Measurements from ENCODE around the gene CSF1R. TPM values are rescaled to one million over a fixed set of nuclear protein-coding genes. Genes with fewer than 3 reads are reported as not detected.
A peak's percentile ranks its signal among the peaks of the same experiment; 100 is the strongest.

The CSF1R gene
- total RNA-seq, 1 experiment from 2014 or later = not detected

GRCh38 chr5:150080696-150081435, 5.5 kb downstream of the CSF1R start:
- H3K27me3 ChIP-seq (ENCODE audit: low read length) = no peaks in the 10 kb centered on the region

GRCh38 chr5:150079909-150080461, 6.4 kb downstream of the CSF1R start:
- Histone ChIP-seq H2AFZ (ENCODE audit: low read length) (no peak overlapping the region), H3K79me2 (ENCODE audit: low read length) (no peaks in the 10 kb centered on the region), H3K4me1 (ENCODE audit: low read length) (no peaks in the 10 kb centered on the region), H3K9ac (ENCODE audit: low read length) (no peak overlapping the region), H3K4me3 (ENCODE audit: low read length) (no peak overlapping the region), H3K36me3 (ENCODE audit: insufficient read depth, low read length) (no peaks in the 10 kb centered on the region), H4K20me1 (ENCODE audit: insufficient read depth, low read depth, low read length) (no peaks in the 10 kb centered on the region), H3K27me3 (ENCODE audit: low read length) (no peaks in the 10 kb centered on the region), H3K4me2 (ENCODE audit: low read depth, low read length, poor library complexity, severe bottlenecking) (no peak overlapping the region), H3K9me2 (replicated peaks; ENCODE audit: insufficient read depth, low read length) (no peaks in the 10 kb centered on the region), H3K27ac (ENCODE audit: low read length) (no peak overlapping the region), H3K9me3 (ENCODE audit: low read length) (no peaks in the 10 kb centered on the region)
- DNase-seq = no peak

More at GRCh38 chr5:150080696-150081435, 5.5 kb downstream of the CSF1R start:
- Histone ChIP-seq H3K9me3 (ENCODE audit: low read length) (no peaks in the 10 kb centered on the region), H2AFZ (ENCODE audit: low read length) (no peak overlapping the region), H3K79me2 (ENCODE audit: low read length) (no peaks in the 10 kb centered on the region), H3K9me2 (replicated peaks; ENCODE audit: insufficient read depth, low read length) (no peaks in the 10 kb centered on the region), H3K36me3 (ENCODE audit: insufficient read depth, low read length) (no peaks in the 10 kb centered on the region), H3K27ac (ENCODE audit: low read length) (no peak overlapping the region), H3K4me3 (ENCODE audit: low read length) (no peak overlapping the region), H3K4me2 (ENCODE audit: low read depth, low read length, poor library complexity, severe bottlenecking) (no peak overlapping the region), H3K4me1 (ENCODE audit: low read length) (no peaks in the 10 kb centered on the region), H4K20me1 (ENCODE audit: insufficient read depth, low read depth, low read length) (no peaks in the 10 kb centered on the region), H3K9ac (ENCODE audit: low read length) (no peak overlapping the region)
- no peak for DNase-seq

GRCh38 chr5:150078802-150079689, 7.3 kb downstream of the CSF1R start:
- no peaks in the 10 kb centered on the region for H3K79me2 ChIP-seq (ENCODE audit: low read length)

GRCh38 chr5:150077996-150078801, 8.2 kb downstream of the CSF1R start:
- no peak overlapping the region for H3K9ac ChIP-seq (ENCODE audit: low read length)
- no peaks in the 10 kb centered on the region for H4K20me1 ChIP-seq (ENCODE audit: insufficient read depth, low read depth, low read length)
- H3K27me3 ChIP-seq (ENCODE audit: low read length) = no peaks in the 10 kb centered on the region
- no peak overlapping the region for H3K4me2 ChIP-seq (ENCODE audit: low read depth, low read length, poor library complexity, severe bottlenecking)
- no peaks in the 10 kb centered on the region for H3K36me3 ChIP-seq (ENCODE audit: insufficient read depth, low read length)
- no peak overlapping the region for H2AFZ ChIP-seq (ENCODE audit: low read length)
- H3K4me1 ChIP-seq (ENCODE audit: low read length) = no peaks in the 10 kb centered on the region
- H3K27ac ChIP-seq (ENCODE audit: low read length) = no peak overlapping the region
- H3K79me2 ChIP-seq (ENCODE audit: low read length) = no peaks in the 10 kb centered on the region
- DNase-seq = no peak
- no peaks in the 10 kb centered on the region for H3K9me3 ChIP-seq (ENCODE audit: low read length)
- no peak overlapping the region for H3K4me3 ChIP-seq (ENCODE audit: low read length)
- H3K9me2 ChIP-seq (replicated peaks; ENCODE audit: insufficient read depth, low read length) = no peaks in the 10 kb centered on the region

More at GRCh38 chr5:150078802-150079689, 7.3 kb downstream of the CSF1R start:
- Histone ChIP-seq H4K20me1 (ENCODE audit: insufficient read depth, low read depth, low read length) (no peaks in the 10 kb centered on the region), H3K36me3 (ENCODE audit: insufficient read depth, low read length) (no peaks in the 10 kb centered on the region), H3K27me3 (ENCODE audit: low read length) (no peaks in the 10 kb centered on the region), H3K4me2 (ENCODE audit: low read depth, low read length, poor library complexity, severe bottlenecking) (no peak overlapping the region), H3K4me1 (ENCODE audit: low read length) (no peaks in the 10 kb centered on the region), H2AFZ (ENCODE audit: low read length) (no peak overlapping the region), H3K27ac (ENCODE audit: low read length) (no peak overlapping the region), H3K9me3 (ENCODE audit: low read length) (no peaks in the 10 kb centered on the region), H3K9ac (ENCODE audit: low read length) (no peak overlapping the region), H3K4me3 (ENCODE audit: low read length) (no peak overlapping the region), H3K9me2 (replicated peaks; ENCODE audit: insufficient read depth, low read length) (no peaks in the 10 kb centered on the region)
- no peak for DNase-seq

GRCh38 chr5:150077060-150077459, 9.3 kb downstream of the CSF1R start:
- Histone ChIP-seq H3K79me2 (ENCODE audit: low read length) (no peaks in the 10 kb centered on the region), H3K36me3 (ENCODE audit: insufficient read depth, low read length) (no peaks in the 10 kb centered on the region), H2AFZ (ENCODE audit: low read length) (no peak overlapping the region), H3K27ac (ENCODE audit: low read length) (no peak overlapping the region), H3K4me1 (ENCODE audit: low read length) (no peaks in the 10 kb centered on the region), H3K9me3 (ENCODE audit: low read length) (no peaks in the 10 kb centered on the region), H3K4me2 (ENCODE audit: low read depth, low read length, poor library complexity, severe bottlenecking) (no peak overlapping the region), H3K9ac (ENCODE audit: low read length) (no peak overlapping the region), H3K27me3 (ENCODE audit: low read length) (no peaks in the 10 kb centered on the region), H3K4me3 (ENCODE audit: low read length) (no peak overlapping the region), H4K20me1 (ENCODE audit: insufficient read depth, low read depth, low read length) (no peaks in the 10 kb centered on the region), H3K9me2 (replicated peaks; ENCODE audit: insufficient read depth, low read length) (no peaks in the 10 kb centered on the region)
- DNase-seq = no peak

- no peaks in the 10 kb centered on the region for H3K9me2 ChIP-seq (replicated peaks; ENCODE audit: insufficient read depth, low read length)
- no peaks in the 10 kb centered on the region for H4K20me1 ChIP-seq (ENCODE audit: insufficient read depth, low read depth, low read length)
- no peak overlapping the region for H3K4me3 ChIP-seq (ENCODE audit: low read length)
- no peaks in the 10 kb centered on the region for H3K9me3 ChIP-seq (ENCODE audit: low read length)
- H3K36me3 ChIP-seq (ENCODE audit: insufficient read depth, low read length) = no peaks in the 10 kb centered on the region
- no peak overlapping the region for H3K27ac ChIP-seq (ENCODE audit: low read length)
- H3K9ac ChIP-seq (ENCODE audit: low read length) = no peak overlapping the region
- H3K79me2 ChIP-seq (ENCODE audit: low read length) = no peaks in the 10 kb centered on the region
- H3K27me3 ChIP-seq (ENCODE audit: low read length) = no peaks in the 10 kb centered on the region
- H3K4me2 ChIP-seq (ENCODE audit: low read depth, low read length, poor library complexity, severe bottlenecking) = no peak overlapping the region
- no peak overlapping the region for H2AFZ ChIP-seq (ENCODE audit: low read length)
- H3K4me1 ChIP-seq (ENCODE audit: low read length) = no peaks in the 10 kb centered on the region
- peak; percentile 55 for DNase-seq
Observed at GRCh38 chr5:150075806-150076205, 10.5 kb downstream of the CSF1R start.

- Histone ChIP-seq H3K4me3 (ENCODE audit: low read length) (no peak overlapping the region), H3K4me1 (ENCODE audit: low read length) (no peaks in the 10 kb centered on the region), H2AFZ (ENCODE audit: low read length) (no peak overlapping the region), H3K9me3 (ENCODE audit: low read length) (no peaks in the 10 kb centered on the region), H3K4me2 (ENCODE audit: low read depth, low read length, poor library complexity, severe bottlenecking) (no peak overlapping the region), H4K20me1 (ENCODE audit: insufficient read depth, low read depth, low read length) (no peaks in the 10 kb centered on the region), H3K79me2 (ENCODE audit: low read length) (no peaks in the 10 kb centered on the region), H3K27ac (ENCODE audit: low read length) (no peak overlapping the region), H3K27me3 (ENCODE audit: low read length) (no peaks in the 10 kb centered on the region), H3K9me2 (replicated peaks; ENCODE audit: insufficient read depth, low read length) (no peaks in the 10 kb centered on the region), H3K36me3 (ENCODE audit: insufficient read depth, low read length) (no peaks in the 10 kb centered on the region), H3K9ac (ENCODE audit: low read length) (no peak overlapping the region)
- no peak for DNase-seq
Observed at GRCh38 chr5:150075233-150075632, 11.1 kb downstream of the CSF1R start.

Measured in Karpas-422 (cell line).